ENCODE data around the gene IL6R.
"Not testable (repeated sequence)": the region's sequence is repeated elsewhere in the genome, so short reads cannot be mapped to it uniquely, and the experiment has no call there.

The IL6R gene

GRCh38 chr1:154419620-154420571, 14.8 kb downstream of the IL6R start:
- peak; percentile 95 for DNase-seq (ENCODE audit: low read depth, low spot score)
- in situ Hi-C loops (cut with HindIII; ENCODE audit: low sequenced_read_pairs): no loop called here
- no peak for TF ChIP-seq CTCF (IDR thresholded peaks at IDR 0.05; ENCODE audit: low read depth, low read length)
- no peak overlapping the region for H3K4me3 ChIP-seq (ENCODE audit: low read depth, low read length)

GRCh38 chr1:154420961-154421924, 16.1 kb downstream of the IL6R start:
- no peak for TF ChIP-seq CTCF (IDR thresholded peaks at IDR 0.05; ENCODE audit: low read depth, low read length)
- in situ Hi-C loops (cut with HindIII; ENCODE audit: low sequenced_read_pairs): no loop called here
- no peak overlapping the region for H3K4me3 ChIP-seq (ENCODE audit: low read depth, low read length)
- DNase-seq (ENCODE audit: low read depth, low spot score): no peak

GRCh38 chr1:154422049-154422448, 16.9 kb downstream of the IL6R start:
- DNase-seq (ENCODE audit: low read depth, low spot score); in situ Hi-C loops (cut with HindIII; ENCODE audit: low sequenced_read_pairs); H3K4me3 ChIP-seq (ENCODE audit: low read depth, low read length): not testable (repeated sequence)

- no peak for TF ChIP-seq CTCF (IDR thresholded peaks at IDR 0.05; ENCODE audit: low read depth, low read length)
Observed at GRCh38 chr1:154422521-154422920, 17.4 kb downstream of the IL6R start.

GRCh38 chr1:154423304-154423987, 18.3 kb downstream of the IL6R start:
- no peak overlapping the region for H3K4me3 ChIP-seq (ENCODE audit: low read depth, low read length)
- in situ Hi-C loops (cut with HindIII; ENCODE audit: low sequenced_read_pairs): no loop called here
- peak; percentile 56 for DNase-seq (ENCODE audit: low read depth, low spot score)
- no peak for TF ChIP-seq CTCF (IDR thresholded peaks at IDR 0.05; ENCODE audit: low read depth, low read length)

More at GRCh38 chr1:154422521-154422920, 17.4 kb downstream of the IL6R start:
- in situ Hi-C loops (cut with HindIII; ENCODE audit: low sequenced_read_pairs): no loop called here
- no peak for DNase-seq (ENCODE audit: low read depth, low spot score)
- H3K4me3 ChIP-seq (ENCODE audit: low read depth, low read length): no peak overlapping the region

GRCh38 chr1:154423988-154424326, 18.8 kb downstream of the IL6R start:
- no peak for DNase-seq (ENCODE audit: low read depth, low spot score)
- no peak overlapping the region for H3K4me3 ChIP-seq (ENCODE audit: low read depth, low read length)
- TF ChIP-seq CTCF (IDR thresholded peaks at IDR 0.05; ENCODE audit: low read depth, low read length): no peak
- in situ Hi-C loops (cut with HindIII; ENCODE audit: low sequenced_read_pairs): no loop called here

All from astrocyte of the spinal cord (primary cell).